Loucy (cell line): ENCODE measurements around the gene DNM1.
"Not testable (repeated sequence)": the region's sequence is repeated elsewhere in the genome, so short reads cannot be mapped to it uniquely, and the experiment has no call there.

Experiments
- H2AFZ ChIP-seq: fragments of 200-600 bp; sonication (generic); 2 replicates; pipeline ENCODE4 v1.6.0; 2016; ENCODE audit warnings: antibody characterized with exemption, mild to moderate bottlenecking, low read length, moderate library complexity
- H3F3A ChIP-seq: fragments of 200-600 bp; 2 replicates; pipeline ENCODE4 v1.6.0; 2016; ENCODE audit warnings: antibody characterized with exemption, low read depth, mild to moderate bottlenecking
- H3K27me3 ChIP-seq: fragments of 200-600 bp; sonication (generic); 2 replicates; pipeline ENCODE4 v1.6.1; 2014; ENCODE audit warnings: low read length, mild to moderate bottlenecking; ENCODE audit not compliant: insufficient read depth, poor library complexity, severe bottlenecking
- H3K36me3 ChIP-seq: fragments of 200-600 bp; sonication (generic); 2 replicates; pipeline ENCODE4 v1.6.1; 2016; ENCODE audit warnings: low read length; ENCODE audit not compliant: insufficient read depth
- H3K4me1 ChIP-seq: fragments of 200-600 bp; sonication (generic); 2 replicates; pipeline ENCODE4 v1.5.1; 2014; ENCODE audit warnings: low read length, mild to moderate bottlenecking; ENCODE audit not compliant: insufficient read depth, poor library complexity, severe bottlenecking
- H3K4me2 ChIP-seq: fragments of 200-600 bp; sonication (generic); 2 replicates; pipeline ENCODE4 v1.6.0; 2014; ENCODE audit warnings: antibody characterized with exemption, low read length, low read depth, mild to moderate bottlenecking; ENCODE audit not compliant: poor library complexity, severe bottlenecking
- H3K4me3 ChIP-seq: fragments of 200-600 bp; sonication (generic); 2 replicates; pipeline ENCODE4 v1.5.1; 2014; ENCODE audit warnings: low read length, mild to moderate bottlenecking, mixed read lengths; ENCODE audit not compliant: poor library complexity, severe bottlenecking
- H3K79me2 ChIP-seq: fragments of 200-600 bp; sonication (generic); 2 replicates; pipeline ENCODE4 v1.6.1; 2014; ENCODE audit warnings: low read length; ENCODE audit not compliant: insufficient read depth
- H3K9ac ChIP-seq: fragments of 200-600 bp; sonication (generic); 2 replicates; pipeline ENCODE4 v1.6.0; 2014; ENCODE audit warnings: mild to moderate bottlenecking, low read depth, low read length, moderate library complexity; ENCODE audit not compliant: poor library complexity, severe bottlenecking
- H3K9me2 ChIP-seq: fragments of 200-600 bp; sonication (generic); replicated peaks from 2 replicates; pipeline ENCODE4 v1.6.1; 2016; ENCODE audit warnings: low read depth, low read length, mixed read lengths
- H3K9me3 ChIP-seq: fragments of 200-600 bp; sonication (generic); 2 replicates; pipeline ENCODE4 v1.6.1; 2014; ENCODE audit warnings: mild to moderate bottlenecking, antibody characterized with exemption, low read length, low read depth; ENCODE audit not compliant: insufficient read depth
- H4K20me1 ChIP-seq: fragments of 200-600 bp; sonication (generic); 2 replicates; pipeline ENCODE4 v1.6.0; 2014; ENCODE audit warnings: antibody characterized with exemption, low read length, mild to moderate bottlenecking; ENCODE audit not compliant: insufficient read depth, poor library complexity, severe bottlenecking
- EZH2phosphoT487 ChIP-seq: fragments of 200-600 bp; IDR thresholded peaks from 2 replicates; pipeline ENCODE4 v1.6.1; 2018; ENCODE audit warnings: antibody characterized with exemption, mild to moderate bottlenecking, moderate library complexity, borderline replicate concordance
- TF ChIP-seq, protein P1 (sequence below): fragments of 200-600 bp; sonication (generic); conservative IDR thresholded peaks from 2 replicates; pipeline ENCODE4 v1.5.1; 2014; ENCODE audit warnings: mild to moderate bottlenecking, antibody characterized with exemption, low read length

The DNM1 gene

DNA sequence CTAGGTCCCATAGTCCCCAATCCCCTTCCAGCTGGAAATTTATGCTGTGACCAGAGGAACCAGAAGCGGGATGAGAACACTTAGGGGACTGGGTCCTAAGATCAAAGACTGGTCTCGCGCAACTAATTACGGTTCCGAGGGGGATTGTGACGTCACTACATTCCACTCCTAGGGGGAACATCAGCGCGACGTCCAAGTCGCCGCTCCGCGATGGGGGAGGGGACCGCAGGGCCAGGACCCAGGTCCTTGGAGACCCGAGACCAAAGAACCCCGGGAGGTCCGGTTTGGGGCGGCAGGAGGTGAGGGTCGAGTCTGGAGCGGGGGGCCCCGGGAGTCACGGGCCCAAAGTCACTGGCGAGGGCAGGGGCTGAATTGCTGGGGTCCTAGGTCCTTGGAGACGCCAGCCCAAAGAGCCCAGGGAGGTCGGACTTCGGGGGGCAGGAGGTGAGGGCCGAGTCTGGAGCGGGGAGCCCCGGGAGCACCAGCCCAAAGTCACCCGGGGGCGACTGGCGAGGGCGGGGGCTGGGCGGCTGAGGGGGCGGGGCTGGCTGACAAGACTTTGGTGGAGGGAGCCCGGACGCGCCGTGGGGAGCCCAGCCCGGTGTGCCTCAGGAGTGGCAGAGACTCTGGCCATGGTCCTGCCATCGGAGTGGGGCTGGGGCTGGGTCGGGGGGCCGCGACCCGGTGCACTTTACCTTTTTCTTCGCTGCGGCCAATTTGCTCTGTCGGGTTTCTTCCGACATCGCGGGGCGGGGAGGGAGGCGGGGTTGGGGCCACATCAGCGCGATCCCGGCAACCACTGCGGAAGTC lies 72.2 kb downstream of the DNM1 start, which contains the start of gene GOLGA2:
Gene GOLGA2, minus strand, starts transcription at position 810 of the 810 bp plus-strand sequence. Its CDS starts 31 bp downstream, at position 779.
- Histone ChIP-seq H4K20me1 (peaks cover 14% of the 10 kb centered on the region), H3K9me2 (no peaks in the 10 kb centered on the region), H3K79me2 (peaks cover 26% of the 10 kb centered on the region), H3K4me1 (peaks cover 33% of the 10 kb centered on the region), H3K27me3 (no peaks in the 10 kb centered on the region), H3K4me3 (peak within 1 kb of the TSS; percentile 84), H3K4me2 (peak within 1 kb of the TSS; percentile 100), H3F3A (no peaks in the 10 kb centered on the region), H3K9me3 (no peaks in the 10 kb centered on the region), H2AFZ (peak within 1 kb of the TSS; percentile 78), H3K9ac (peak within 1 kb of the TSS; percentile 92), H3K36me3 (no peaks in the 10 kb centered on the region)
- no peak for TF ChIP-seq EZH2phosphoT487
- TF ChIP-seq, protein P1, sequence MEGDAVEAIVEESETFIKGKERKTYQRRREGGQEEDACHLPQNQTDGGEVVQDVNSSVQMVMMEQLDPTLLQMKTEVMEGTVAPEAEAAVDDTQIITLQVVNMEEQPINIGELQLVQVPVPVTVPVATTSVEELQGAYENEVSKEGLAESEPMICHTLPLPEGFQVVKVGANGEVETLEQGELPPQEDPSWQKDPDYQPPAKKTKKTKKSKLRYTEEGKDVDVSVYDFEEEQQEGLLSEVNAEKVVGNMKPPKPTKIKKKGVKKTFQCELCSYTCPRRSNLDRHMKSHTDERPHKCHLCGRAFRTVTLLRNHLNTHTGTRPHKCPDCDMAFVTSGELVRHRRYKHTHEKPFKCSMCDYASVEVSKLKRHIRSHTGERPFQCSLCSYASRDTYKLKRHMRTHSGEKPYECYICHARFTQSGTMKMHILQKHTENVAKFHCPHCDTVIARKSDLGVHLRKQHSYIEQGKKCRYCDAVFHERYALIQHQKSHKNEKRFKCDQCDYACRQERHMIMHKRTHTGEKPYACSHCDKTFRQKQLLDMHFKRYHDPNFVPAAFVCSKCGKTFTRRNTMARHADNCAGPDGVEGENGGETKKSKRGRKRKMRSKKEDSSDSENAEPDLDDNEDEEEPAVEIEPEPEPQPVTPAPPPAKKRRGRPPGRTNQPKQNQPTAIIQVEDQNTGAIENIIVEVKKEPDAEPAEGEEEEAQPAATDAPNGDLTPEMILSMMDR, result no peak

DNA sequence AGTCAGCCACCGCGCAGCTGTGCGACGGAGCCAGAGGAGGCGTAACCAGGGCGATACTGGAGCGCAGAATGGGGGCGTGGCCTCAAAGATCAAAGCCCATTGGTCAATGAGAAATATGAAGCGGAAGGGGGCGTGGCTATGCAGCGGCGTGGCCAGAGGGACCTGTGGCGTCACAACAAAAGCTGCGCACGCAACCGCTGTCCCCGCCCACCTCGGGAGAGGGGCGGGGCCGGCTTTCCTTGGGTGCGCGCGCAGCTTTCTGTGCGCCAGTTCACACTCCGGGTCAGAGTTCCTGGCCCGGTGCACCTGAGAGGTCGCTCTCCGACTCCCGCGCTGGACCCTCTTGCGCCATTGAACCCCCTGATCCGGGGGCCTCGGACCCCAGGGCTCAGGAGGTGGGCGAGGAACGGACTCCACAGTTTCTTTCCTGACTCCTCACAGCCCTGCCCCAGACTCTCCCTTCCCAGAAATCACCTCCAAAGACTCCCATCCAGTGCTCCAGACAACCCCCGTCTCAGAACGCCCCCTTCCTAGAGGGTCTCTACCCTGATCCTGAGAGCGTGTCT lies 72.9 kb downstream of the DNM1 start, which contains the start of gene SWI5:
Gene SWI5, plus strand, starts transcription at position 269 of the 566 bp plus-strand sequence.
- Histone ChIP-seq H4K20me1 (peaks cover 14% of the 10 kb centered on the region), H3K4me2 (peak within 1 kb of the TSS; percentile 100), H3F3A (no peaks in the 10 kb centered on the region), H3K79me2 (peaks cover 26% of the 10 kb centered on the region), H2AFZ (peak within 1 kb of the TSS; percentile 78), H3K4me3 (peak within 1 kb of the TSS; percentile 84), H3K9ac (peak within 1 kb of the TSS; percentile 92), H3K36me3 (no peaks in the 10 kb centered on the region), H3K27me3 (no peaks in the 10 kb centered on the region), H3K9me2 (no peaks in the 10 kb centered on the region), H3K4me1 (peaks cover 33% of the 10 kb centered on the region), H3K9me3 (no peaks in the 10 kb centered on the region)
- TF ChIP-seq, protein P1, result no peak
- no peak for TF ChIP-seq EZH2phosphoT487

DNA sequence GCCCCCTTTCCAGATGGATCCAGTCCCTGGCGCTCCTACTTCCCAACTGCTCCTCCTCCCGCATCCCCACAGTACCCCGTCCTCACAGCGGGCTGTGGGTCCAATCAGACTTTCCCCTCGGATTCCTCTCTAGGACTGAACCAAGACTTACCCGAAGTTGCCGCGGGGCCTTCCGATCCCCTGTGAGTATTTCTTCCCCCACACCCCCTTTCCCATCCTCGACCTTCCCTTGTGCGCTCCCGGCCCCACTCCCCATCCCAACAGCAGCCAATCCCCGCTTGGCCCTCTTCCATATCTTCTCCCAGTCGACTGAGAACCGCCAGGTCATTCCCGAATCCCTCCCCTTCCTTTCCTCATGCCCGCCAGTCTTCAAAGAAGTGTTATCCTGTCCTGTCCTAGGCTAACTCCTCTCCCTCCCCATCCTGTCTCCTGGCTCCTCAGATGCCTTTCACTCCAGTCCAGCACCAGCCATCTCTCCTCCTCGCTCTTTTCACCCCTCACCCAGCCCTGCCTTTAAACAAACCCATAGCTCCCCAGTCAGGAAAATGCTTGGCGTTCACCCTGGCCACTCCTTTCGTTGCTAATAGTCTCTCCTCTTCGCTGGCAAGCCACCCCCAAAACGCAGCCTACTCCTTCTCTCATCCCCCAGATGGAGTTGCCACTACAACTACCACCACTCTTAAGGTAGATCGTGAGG lies 73.5 kb downstream of the DNM1 start:
- Histone ChIP-seq H3K4me2 (peak overlapping the region; percentile 89), H3K4me3 (peak overlapping the region; percentile 84), H2AFZ (peak overlapping the region; percentile 77; the same call in 1 of the 2 replicates), H3K36me3 (no peaks in the 10 kb centered on the region), H3K79me2 (peaks cover 26% of the 10 kb centered on the region), H3F3A (no peaks in the 10 kb centered on the region), H3K9ac (peak overlapping the region; percentile 84), H3K4me1 (peaks cover 33% of the 10 kb centered on the region), H3K9me3 (no peaks in the 10 kb centered on the region), H3K27me3 (no peaks in the 10 kb centered on the region), H4K20me1 (peaks cover 14% of the 10 kb centered on the region), H3K9me2 (no peaks in the 10 kb centered on the region)
- TF ChIP-seq EZH2phosphoT487, result no peak
- TF ChIP-seq, protein P1, result no peak

DNA sequence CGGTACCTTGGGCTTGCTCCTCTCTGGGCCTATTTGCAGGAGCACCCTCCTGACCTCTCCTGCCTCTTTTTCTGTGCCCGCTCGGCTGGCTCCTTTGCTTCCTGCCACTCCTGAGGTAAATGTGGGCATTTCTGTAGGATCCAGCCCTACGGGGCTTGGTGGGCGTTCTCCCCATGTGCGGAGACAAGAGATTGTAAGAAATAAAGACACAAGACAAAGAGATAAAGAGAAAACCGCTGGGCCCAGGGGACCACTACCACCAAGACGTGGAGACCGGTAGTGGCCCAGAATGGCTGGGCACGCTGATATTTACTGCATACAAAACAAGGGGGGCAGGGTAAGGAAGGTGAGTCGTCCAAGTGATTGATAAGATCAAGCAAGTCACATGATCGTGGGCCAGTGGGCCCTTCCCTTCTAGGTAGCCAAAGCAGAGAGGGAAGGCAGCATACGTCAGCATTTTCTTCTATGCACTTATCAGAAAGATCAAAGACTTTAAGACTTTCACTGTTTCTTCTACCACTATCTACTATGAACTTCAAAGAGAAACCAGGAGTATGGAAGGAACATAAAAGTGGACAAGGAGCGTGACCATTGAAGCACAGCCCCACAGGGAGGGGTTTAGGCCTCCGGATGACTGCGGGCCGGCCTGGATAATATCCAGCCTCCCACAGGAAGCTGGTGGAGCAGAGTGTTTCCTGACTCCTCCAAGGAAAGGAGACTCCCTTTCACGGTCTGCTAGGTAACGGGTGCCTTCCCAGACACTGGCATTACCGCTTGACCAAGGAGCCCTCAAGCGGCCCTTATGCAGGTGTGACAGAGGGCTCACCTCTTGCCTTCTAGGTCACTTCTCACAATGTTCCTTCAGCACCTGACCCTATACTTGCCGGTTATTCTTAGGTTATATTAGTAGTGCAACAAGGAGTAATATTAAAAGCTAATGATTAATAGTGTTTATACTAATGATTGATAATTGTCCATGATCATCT lies 76.2 kb downstream of the DNM1 start:
- not testable (repeated sequence) for H3K9me2 ChIP-seq, H3K4me3 ChIP-seq, H4K20me1 ChIP-seq, H3K9ac ChIP-seq, H3K27me3 ChIP-seq, H2AFZ ChIP-seq, H3K4me2 ChIP-seq, H3F3A ChIP-seq, H3K36me3 ChIP-seq, H3K9me3 ChIP-seq
- peaks cover 21% of the 10 kb centered on the region for H3K79me2 ChIP-seq
- H3K4me1 ChIP-seq, result peaks cover 17% of the 10 kb centered on the region
